Tibial artery (tissue), 4 donors: Measurements from ENCODE around the gene PRTG.
"Not testable (repeated sequence)": the region's sequence is repeated elsewhere in the genome, so short reads cannot be mapped to it uniquely, and the experiment has no call there.

ENCODE experiments used
- DNase-seq, 2 donors: peaks; one replicate each; pipeline ENCODE4 v3.0.0-alpha.2; 2019
- H3K27ac ChIP-seq, 2 donors: fragments of 200-600 bp; sonication (generic) in 1 of 2; 1 replicate in 1 of 2; 2 replicates in 1 of 2; pipeline ENCODE4 v1.5.1; 2018 to 2019; ENCODE audit warnings: mild to moderate bottlenecking in 1 of 2
- H3K27me3 ChIP-seq, 2 donors: fragments of 200-600 bp; sonication (generic) in 1 of 2; one replicate each; pipeline versions ENCODE4 v1.5.1 to v1.6.0; 2016 to 2019
- H3K36me3 ChIP-seq, 3 donors: fragments of 200-600 bp; sonication (generic) in 2 of 3; one replicate each; pipeline ENCODE4 v1.5.1; 2016 to 2019; ENCODE audit warnings: mild to moderate bottlenecking in 2 of 3
- H3K4me1 ChIP-seq, 4 donors: fragments of 200-600 bp; sonication (generic) in 2 of 4; 1 replicate in 3 of 4; 2 replicates in 1 of 4; pipeline ENCODE4 v1.5.1; 2016 to 2019
- H3K4me3 ChIP-seq, 2 donors: fragments of 200-600 bp; sonication (generic) in 1 of 2; 1 replicate in 1 of 2; 2 replicates in 1 of 2; pipeline ENCODE4 v1.5.1; 2018 to 2019; ENCODE audit warnings: mild to moderate bottlenecking in 2 of 2
- H3K9me3 ChIP-seq, 3 donors: fragments of 200-600 bp; sonication (generic) in 1 of 3; one replicate each; pipeline ENCODE4 v1.5.1; 2016 to 2019
- intact Hi-C: fragments of 100-400 bp; cut with DNase I; formaldehyde crosslinking; loops from one replicate; pipeline ENCODE4 v1.15.0; 2023; ENCODE audit warnings: low total_unique reads
- TF ChIP-seq, protein P1 (sequence below), 2 experiments: fragments of 200-600 bp in 1 of 2; fragments of 450-650 bp in 1 of 2; IDR thresholded peaks; one replicate each; pipeline ENCODE4 v1.5.1; 2017 to 2019; ENCODE audit warnings: antibody characterized with exemption in 2 of 2, mild to moderate bottlenecking in 1 of 2, moderate library complexity in 1 of 2

PRTG gene

GRCh38 chr15:55737373-55737772 is 5.6 kb downstream of the PRTG start:
- H3K4me1 ChIP-seq: peaks cover 0 to 11% (median 9%) of the 10 kb centered on the region in 4 donors
- H3K4me3 ChIP-seq: no peak overlapping the region

DNA sequence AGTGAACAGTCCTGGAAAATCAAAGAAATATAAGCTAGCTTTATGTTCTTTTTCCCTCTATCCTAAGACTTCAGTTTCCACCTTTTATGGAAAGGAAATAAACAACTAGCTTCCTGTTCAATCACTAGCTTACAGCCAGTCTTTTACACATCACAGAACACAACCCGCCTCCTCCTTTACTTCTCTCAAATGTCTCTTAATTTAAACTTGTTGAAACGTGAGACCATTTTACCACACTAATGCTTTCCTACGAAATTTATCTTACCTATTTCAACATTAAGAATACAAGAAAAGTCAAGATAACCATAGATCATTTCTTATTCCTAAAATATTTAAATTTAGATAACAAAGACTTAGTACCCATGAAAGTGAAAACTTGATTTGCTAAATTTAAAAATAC is 6.2 kb downstream of the PRTG start:
- intact Hi-C loops: no loop called here

More at GRCh38 chr15:55737373-55737772, 5.6 kb downstream of the PRTG start:
- DNase-seq: no peak
- Histone ChIP-seq H3K27ac (no peak overlapping the region), H3K27me3 (no peaks in the 10 kb centered on the region), H3K9me3 (no peaks in the 10 kb centered on the region), H3K36me3 (no peaks in the 10 kb centered on the region)
- intact Hi-C loops: no loop called here
- TF ChIP-seq, protein P1, sequence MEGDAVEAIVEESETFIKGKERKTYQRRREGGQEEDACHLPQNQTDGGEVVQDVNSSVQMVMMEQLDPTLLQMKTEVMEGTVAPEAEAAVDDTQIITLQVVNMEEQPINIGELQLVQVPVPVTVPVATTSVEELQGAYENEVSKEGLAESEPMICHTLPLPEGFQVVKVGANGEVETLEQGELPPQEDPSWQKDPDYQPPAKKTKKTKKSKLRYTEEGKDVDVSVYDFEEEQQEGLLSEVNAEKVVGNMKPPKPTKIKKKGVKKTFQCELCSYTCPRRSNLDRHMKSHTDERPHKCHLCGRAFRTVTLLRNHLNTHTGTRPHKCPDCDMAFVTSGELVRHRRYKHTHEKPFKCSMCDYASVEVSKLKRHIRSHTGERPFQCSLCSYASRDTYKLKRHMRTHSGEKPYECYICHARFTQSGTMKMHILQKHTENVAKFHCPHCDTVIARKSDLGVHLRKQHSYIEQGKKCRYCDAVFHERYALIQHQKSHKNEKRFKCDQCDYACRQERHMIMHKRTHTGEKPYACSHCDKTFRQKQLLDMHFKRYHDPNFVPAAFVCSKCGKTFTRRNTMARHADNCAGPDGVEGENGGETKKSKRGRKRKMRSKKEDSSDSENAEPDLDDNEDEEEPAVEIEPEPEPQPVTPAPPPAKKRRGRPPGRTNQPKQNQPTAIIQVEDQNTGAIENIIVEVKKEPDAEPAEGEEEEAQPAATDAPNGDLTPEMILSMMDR (IDR thresholded peaks at IDR 0.05): no peak

GRCh38 chr15:55734641-55735040 is 8.3 kb downstream of the PRTG start:
- H3K9me3 ChIP-seq: no peaks in the 10 kb centered on the region
- no peak overlapping the region for H3K4me3 ChIP-seq
- no peak overlapping the region for H3K27ac ChIP-seq
- H3K36me3 ChIP-seq: no peaks in the 10 kb centered on the region
- TF ChIP-seq, protein P1 (IDR thresholded peaks at IDR 0.05): no peak
- no peaks in the 10 kb centered on the region for H3K27me3 ChIP-seq
- DNase-seq: no peak
- intact Hi-C loops: no loop called here
- H3K4me1 ChIP-seq: no peaks in the 10 kb centered on the region

More for the DNA sequence above, 6.2 kb downstream of the PRTG start:
- Histone ChIP-seq H3K9me3 (no peaks in the 10 kb centered on the region), H3K4me3 (no peak overlapping the region), H3K36me3 (no peaks in the 10 kb centered on the region), H3K4me1 (peaks cover 0 to 5% (median 3%) of the 10 kb centered on the region in 4 donors), H3K27me3 (no peaks in the 10 kb centered on the region), H3K27ac (no peak overlapping the region)
- TF ChIP-seq, protein P1 (IDR thresholded peaks at IDR 0.05): no peak
- no peak for DNase-seq

- H3K9me3 ChIP-seq, H3K27ac ChIP-seq, intact Hi-C loops, H3K4me3 ChIP-seq, H3K4me1 ChIP-seq, DNase-seq, H3K36me3 ChIP-seq, H3K27me3 ChIP-seq: not testable (repeated sequence)
These were observed 9.5 kb downstream of the PRTG start for GRCh38 chr15:55733461-55733860.

GRCh38 chr15:55721554-55722185 is 21.3 kb downstream of the PRTG start:
- TF ChIP-seq, protein P1 (IDR thresholded peaks at IDR 0.05): no peak
- no peak overlapping the region for H3K27ac ChIP-seq
- H3K9me3 ChIP-seq: peaks cover 0 to 2% (median 0%) of the 10 kb centered on the region in 3 donors
- H3K27me3 ChIP-seq: no peaks in the 10 kb centered on the region
- DNase-seq: no peak
- no peaks in the 10 kb centered on the region for H3K36me3 ChIP-seq
- H3K4me3 ChIP-seq: no peak overlapping the region
- intact Hi-C loops: no loop called here
- no peaks in the 10 kb centered on the region for H3K4me1 ChIP-seq

- Histone ChIP-seq H3K4me1 (no peaks in the 10 kb centered on the region), H3K36me3 (no peaks in the 10 kb centered on the region), H3K27me3 (no peaks in the 10 kb centered on the region), H3K9me3 (no peaks in the 10 kb centered on the region), H3K4me3 (no peak overlapping the region), H3K27ac (no peak overlapping the region)
- intact Hi-C loops: no loop called here
- TF ChIP-seq, protein P1 (IDR thresholded peaks at IDR 0.05): no peak
- no peak for DNase-seq
These were observed 27.4 kb downstream of the PRTG start for GRCh38 chr15:55715355-55716076.
